Measurements from ENCODE around the gene CDC25C. TPM values are rescaled to one million over a fixed set of nuclear protein-coding genes. Genes with fewer than 3 reads are reported as not detected.
"Not testable (repeated sequence)": the region's sequence is repeated elsewhere in the genome, so short reads cannot be mapped to it uniquely, and the experiment has no call there.

The CDC25C gene
- total RNA-seq, 1 donor from 2014 or later, result 22.7 TPM

GRCh38 chr5:138252944-138253343 is 78.7 kb downstream of the CDC25C start:
- Mint-ChIP-seq H3K9me3 (no peaks in the 10 kb centered on the region), H3K27me3 (ENCODE audit: low read depth) (no peaks in the 10 kb centered on the region), H3K36me3 (ENCODE audit: low read depth) (no peaks in the 10 kb centered on the region), H3K4me1 (peaks cover 5% of the 10 kb centered on the region), H3K27ac (ENCODE audit: unreplicated experiment) (no peak overlapping the region), H3K4me3 (no peak overlapping the region)
- DNase-seq (ENCODE audit: low read depth, low spot score), result no peak
- TF ChIP-seq CTCF (conservative IDR thresholded peaks at IDR 0.05), result no peak

GRCh38 chr5:138247800-138248199 is 83.8 kb downstream of the CDC25C start:
- H3K36me3 Mint-ChIP-seq (ENCODE audit: low read depth); H3K27ac Mint-ChIP-seq (ENCODE audit: unreplicated experiment); H3K27me3 Mint-ChIP-seq (ENCODE audit: low read depth); H3K4me3 Mint-ChIP-seq; DNase-seq (ENCODE audit: low read depth, low spot score); H3K9me3 Mint-ChIP-seq: not testable (repeated sequence)
- H3K4me1 Mint-ChIP-seq, result peaks cover 41% of the 10 kb centered on the region

GRCh38 chr5:138246822-138247221 is 84.8 kb downstream of the CDC25C start:
- no peaks in the 10 kb centered on the region for H3K9me3 Mint-ChIP-seq
- H3K4me1 Mint-ChIP-seq, result peaks cover 49% of the 10 kb centered on the region
- DNase-seq (ENCODE audit: low read depth, low spot score), result no peak
- peak overlapping the region; percentile 8 for H3K4me3 Mint-ChIP-seq
- TF ChIP-seq CTCF (conservative IDR thresholded peaks at IDR 0.05), result no peak
- H3K36me3 Mint-ChIP-seq (ENCODE audit: low read depth), result no peaks in the 10 kb centered on the region
- peak overlapping the region; percentile 48 for H3K27ac Mint-ChIP-seq (ENCODE audit: unreplicated experiment)
- peaks cover 5% of the 10 kb centered on the region for H3K27me3 Mint-ChIP-seq (ENCODE audit: low read depth)

- H3K36me3 Mint-ChIP-seq (ENCODE audit: low read depth), result no peaks in the 10 kb centered on the region
- peaks cover 52% of the 10 kb centered on the region for H3K4me1 Mint-ChIP-seq
- H3K4me3 Mint-ChIP-seq, result peak overlapping the region; percentile 8
Observed at GRCh38 chr5:138246334-138246733, 85.3 kb downstream of the CDC25C start.

GRCh38 chr5:138245717-138246116 is 85.9 kb downstream of the CDC25C start:
- peaks cover 56% of the 10 kb centered on the region for H3K4me1 Mint-ChIP-seq
- DNase-seq (ENCODE audit: low read depth, low spot score), result peak; percentile 73
- H3K4me3 Mint-ChIP-seq, result peak overlapping the region; percentile 45
- H3K9me3 Mint-ChIP-seq, result no peaks in the 10 kb centered on the region
- peak overlapping the region; percentile 90 for H3K27ac Mint-ChIP-seq (ENCODE audit: unreplicated experiment)
- no peak for TF ChIP-seq CTCF (conservative IDR thresholded peaks at IDR 0.05)
- no peaks in the 10 kb centered on the region for H3K36me3 Mint-ChIP-seq (ENCODE audit: low read depth)
- H3K27me3 Mint-ChIP-seq (ENCODE audit: low read depth), result peaks cover 10% of the 10 kb centered on the region

More at GRCh38 chr5:138246334-138246733, 85.3 kb downstream of the CDC25C start:
- Mint-ChIP-seq H3K27ac (ENCODE audit: unreplicated experiment) (peak overlapping the region; percentile 48), H3K27me3 (ENCODE audit: low read depth) (peaks cover 7% of the 10 kb centered on the region), H3K9me3 (no peaks in the 10 kb centered on the region)
- no peak for DNase-seq (ENCODE audit: low read depth, low spot score)
- no peak for TF ChIP-seq CTCF (conservative IDR thresholded peaks at IDR 0.05)

- peaks cover 10% of the 10 kb centered on the region for H3K27me3 Mint-ChIP-seq (ENCODE audit: low read depth)
- H3K9me3 Mint-ChIP-seq, result no peaks in the 10 kb centered on the region
- H3K4me1 Mint-ChIP-seq, result peaks cover 54% of the 10 kb centered on the region
- peak; percentile 41 for DNase-seq (ENCODE audit: low read depth, low spot score)
- H3K36me3 Mint-ChIP-seq (ENCODE audit: low read depth), result no peaks in the 10 kb centered on the region
- no peak for TF ChIP-seq CTCF (conservative IDR thresholded peaks at IDR 0.05)
- H3K4me3 Mint-ChIP-seq, result peak overlapping the region; percentile 82
- peak overlapping the region; percentile 94 for H3K27ac Mint-ChIP-seq (ENCODE audit: unreplicated experiment)
Observed at GRCh38 chr5:138243794-138244193, 87.8 kb downstream of the CDC25C start.
